WTC11 (cell line): ENCODE data around the gene WDSUB1. TPM values are rescaled to one million over a fixed set of nuclear protein-coding genes. Genes with fewer than 3 reads are reported as not detected.

Source experiments
- ATAC-seq: fragments of 200-7000 bp; cut with Tn5 transposase; 2 replicates; pipeline ENCODE4 v1.10.0; 2021; ENCODE audit warnings: mild to moderate bottlenecking, moderate library complexity
- Bru-seq: library from RNA; stranded (reverse); fragments of 400-500 nt; gene quantifications from one replicate; lab custom pipeline; 2021; lab: Mats Ljungman, UMichigan
- CTCF ChIA-PET: fragments of 300-600 bp; sonication (Branson Sonifier 250); formaldehyde crosslinking; loops from one replicate; lab custom pipeline; 2021; ENCODE audit warnings: antibody characterized with exemption; lab: Charles Lee
- POLR2A ChIA-PET: fragments of 350-600 bp; sonication (Branson Sonifier 250); formaldehyde crosslinking; loops from one replicate; lab custom pipeline; 2021; ENCODE audit warnings: antibody characterized with exemption; lab: Charles Lee
- DNase-seq: peaks from one replicate; pipeline ENCODE4 v3.0.0; 2021; ENCODE audit warnings: low spot score
- H3K27ac Mint-ChIP-seq: 2 replicates; pipeline ENCODE4 v1.8.0; 2021; ENCODE audit warnings: mixed read lengths
- H3K27me3 Mint-ChIP-seq: 2 replicates; pipeline ENCODE4 v1.8.0; 2021; ENCODE audit warnings: low read depth, mild to moderate bottlenecking, moderate library complexity, mixed read lengths
- H3K36me3 Mint-ChIP-seq: 2 replicates; pipeline ENCODE4 v1.8.0; 2021; ENCODE audit warnings: mixed read lengths
- H3K4me1 Mint-ChIP-seq: 2 replicates; pipeline ENCODE4 v1.8.0; 2022; ENCODE audit warnings: mixed read lengths
- H3K4me3 Mint-ChIP-seq: 2 replicates; pipeline ENCODE4 v1.8.0; 2021; ENCODE audit warnings: mild to moderate bottlenecking, moderate library complexity, mixed read lengths
- H3K9me3 Mint-ChIP-seq: 2 replicates; pipeline ENCODE4 v1.8.0; 2021; ENCODE audit warnings: mixed read lengths
- ATF1 ChIP-seq: sonication (generic); formaldehyde crosslinking; IDR thresholded peaks from 2 replicates; pipeline ENCODE4 v1.8.1; 2023; ENCODE audit warnings: mild to moderate bottlenecking, moderate library complexity, missing genetic modification reagents
- CREB1 ChIP-seq: sonication (generic); formaldehyde crosslinking; IDR thresholded peaks from 2 replicates; pipeline ENCODE4 v1.8.0; 2023; ENCODE audit warnings: mild to moderate bottlenecking, missing genetic modification reagents
- CREM ChIP-seq: sonication (generic); formaldehyde crosslinking; IDR thresholded peaks from 2 replicates; pipeline ENCODE4 v1.8.1; 2022; ENCODE audit warnings: mild to moderate bottlenecking, missing genetic modification reagents, moderate library complexity
- ELF4 ChIP-seq: sonication (generic); formaldehyde crosslinking; IDR thresholded peaks from 2 replicates; pipeline ENCODE4 v1.8.1; 2022; ENCODE audit warnings: low read depth, mild to moderate bottlenecking, moderate library complexity, missing genetic modification reagents
- ESRRA ChIP-seq: sonication (generic); formaldehyde crosslinking; IDR thresholded peaks from 2 replicates; pipeline ENCODE4 v1.8.1; 2022; ENCODE audit warnings: mild to moderate bottlenecking, missing genetic modification reagents, borderline replicate concordance
- ETV6 ChIP-seq: sonication (generic); formaldehyde crosslinking; IDR thresholded peaks from 2 replicates; pipeline ENCODE4 v1.8.1; 2022; ENCODE audit warnings: mild to moderate bottlenecking, missing genetic modification reagents
- FOXJ3 ChIP-seq: sonication (generic); formaldehyde crosslinking; IDR thresholded peaks from 2 replicates; pipeline ENCODE4 v1.9.0; 2021; ENCODE audit warnings: missing genetic modification reagents, mild to moderate bottlenecking, borderline replicate concordance
- FOXK1 ChIP-seq: sonication (generic); formaldehyde crosslinking; IDR thresholded peaks from 2 replicates; pipeline ENCODE4 v1.8.0; 2022; ENCODE audit warnings: mild to moderate bottlenecking, moderate library complexity, missing genetic modification reagents
- HMGXB4 ChIP-seq: sonication (generic); formaldehyde crosslinking; IDR thresholded peaks from 2 replicates; pipeline ENCODE4 v1.8.1; 2023; ENCODE audit warnings: mild to moderate bottlenecking, moderate library complexity, missing genetic modification reagents
- IRF1 ChIP-seq: sonication (generic); formaldehyde crosslinking; IDR thresholded peaks from 2 replicates; pipeline ENCODE4 v1.8.0; 2023; ENCODE audit warnings: missing genetic modification reagents
- IRF2 ChIP-seq: sonication (generic); formaldehyde crosslinking; IDR thresholded peaks from 2 replicates; pipeline ENCODE4 v1.8.0; 2022; ENCODE audit warnings: low read depth, missing genetic modification reagents, borderline replicate concordance
- JUN ChIP-seq: sonication (generic); formaldehyde crosslinking; IDR thresholded peaks from 2 replicates; pipeline ENCODE4 v1.8.0; 2023; ENCODE audit warnings: mild to moderate bottlenecking, missing genetic modification reagents
- MLX ChIP-seq: sonication (generic); formaldehyde crosslinking; IDR thresholded peaks from 2 replicates; pipeline ENCODE4 v1.8.1; 2023; ENCODE audit warnings: mild to moderate bottlenecking, missing genetic modification reagents, moderate library complexity
- PREB ChIP-seq: sonication (generic); formaldehyde crosslinking; IDR thresholded peaks from 2 replicates; pipeline ENCODE4 v1.8.1; 2022; ENCODE audit warnings: mild to moderate bottlenecking, missing genetic modification reagents, moderate library complexity, borderline replicate concordance
- SMAD3 ChIP-seq: sonication (generic); formaldehyde crosslinking; IDR thresholded peaks from 2 replicates; pipeline ENCODE4 v1.8.0; 2022; ENCODE audit warnings: missing genetic modification reagents, mild to moderate bottlenecking, borderline replicate concordance
- STAT6 ChIP-seq: sonication (generic); formaldehyde crosslinking; conservative IDR thresholded peaks from 2 replicates; pipeline ENCODE4 v1.8.1; 2023; ENCODE audit warnings: mild to moderate bottlenecking, low read depth, missing genetic modification reagents, moderate library complexity
- TEAD1 ChIP-seq: sonication (generic); formaldehyde crosslinking; IDR thresholded peaks from 2 replicates; pipeline ENCODE4 v1.8.0; 2022; ENCODE audit warnings: mild to moderate bottlenecking, missing genetic modification reagents
- USF1 ChIP-seq: sonication (generic); formaldehyde crosslinking; IDR thresholded peaks from 2 replicates; pipeline ENCODE4 v1.8.0; 2022; ENCODE audit warnings: mild to moderate bottlenecking, missing genetic modification reagents
- ZMAT4 ChIP-seq: fragments of 250-450 bp; sonication (Bioruptor Pico); IDR thresholded peaks from 2 replicates; pipeline ENCODE4 v1.9.0; 2021; ENCODE audit warnings: mild to moderate bottlenecking
- ZNF138 ChIP-seq: sonication (generic); formaldehyde crosslinking; conservative IDR thresholded peaks from 2 replicates; pipeline ENCODE4 v1.8.1; 2022; ENCODE audit warnings: mild to moderate bottlenecking, moderate library complexity, missing genetic modification reagents
- ZNF263 ChIP-seq: sonication (generic); formaldehyde crosslinking; IDR thresholded peaks from 2 replicates; pipeline ENCODE4 v1.8.1; 2022; ENCODE audit warnings: low read depth, mild to moderate bottlenecking, moderate library complexity, missing genetic modification reagents
- ZNF317 ChIP-seq: sonication (generic); formaldehyde crosslinking; IDR thresholded peaks from 2 replicates; pipeline ENCODE4 v1.8.1; 2023; ENCODE audit warnings: low read depth, mild to moderate bottlenecking, moderate library complexity, missing genetic modification reagents, borderline replicate concordance
- ZNF416 ChIP-seq: fragments of 250-450 bp; sonication (Bioruptor Pico); IDR thresholded peaks from 2 replicates; pipeline ENCODE4 v1.9.0; 2021; ENCODE audit warnings: mild to moderate bottlenecking, inconsistent platforms
- ZNF512 ChIP-seq: sonication (generic); formaldehyde crosslinking; IDR thresholded peaks from 2 replicates; pipeline ENCODE4 v1.8.1; 2022; ENCODE audit warnings: missing genetic modification reagents, borderline replicate concordance
- long read RNA-seq, 3 experiments: library from RNA in 1 of 3; library from capped mRNA in 1 of 3; library from polyadenylated mRNA in 1 of 3; unstranded in 2 of 3; stranded (forward) in 1 of 3; transcript quantifications; one replicate each; pipeline ENCODE4 v2.0.0, GENCODE V29; 2021
- total RNA-seq: library from RNA; stranded (reverse); gene quantifications from 3 replicates; pipeline ENCODE4 v1.2.3, GENCODE V29; 2021

The WDSUB1 gene
- total RNA-seq = 5.8 to 11.2 TPM (median 8.5 TPM) in 3 replicates
- Bru-seq, nascent RNA = percentile 68 among the genes with signal in this experiment
- long read RNA-seq, experiment 1, transcript WDSUB1-202 (11 exons, 1,912 nt) = major isoform, 14 of 37 reads
- long read RNA-seq, experiment 1, partial matches to known transcripts = 4 of 37 reads
- long read RNA-seq, experiment 1, other reads (novel, unspliced or antisense) = 18 of 37 reads
- long read RNA-seq, experiment 2, partial matches to known transcripts = 2 of 15 reads
- long read RNA-seq, experiment 2, other reads (novel, unspliced or antisense) = 12 of 15 reads
- long read RNA-seq, experiment 3, transcript WDSUB1-202 (11 exons, 1,912 nt) = major isoform, 7 of 19 reads
- long read RNA-seq, experiment 3, partial matches to known transcripts = 1 of 19 reads
- long read RNA-seq, experiment 3, other reads (novel, unspliced or antisense) = 10 of 19 reads

- POLR2A ChIA-PET = interaction anchor here (0.7 kb wide), 2 partner anchors 22 to 326 kb away, joined by 3 read pairs; no protein-coding TSS in a partner anchor
- Mint-ChIP-seq H3K4me1 (peaks cover 20% of the 10 kb centered on the region), H3K36me3 (peaks cover 6% of the 10 kb centered on the region; the same call in 1 of the 2 replicates), H3K4me3 (peak within 1 kb of the TSS; percentile 82), H3K9me3 (no peaks in the 10 kb centered on the region), H3K27me3 (peaks cover 3% of the 10 kb centered on the region; the same call in 1 of the 2 replicates), H3K27ac (peak within 1 kb of the TSS; percentile 98)
- ATAC-seq (peak; percentile 29), DNase-seq (peak; percentile 65)
- CTCF ChIA-PET = interaction anchor here (0.6 to 1.7 kb wide), 4 partner anchors 11 to 636 kb away, joined by 3 to 4 read pairs (median 3); no protein-coding TSS in a partner anchor
- peak; percentile 91; the same call in 1 of the 2 replicates for TF ChIP-seq HMGXB4 (CRISPR knock-in tag)
- TF ChIP-seq ZNF512 (CRISPR knock-in tag) = 0 out of 2 replicates have a peak, but pooled peaks have one; percentile 32
- TF ChIP-seq FOXJ3 (CRISPR knock-in tag) = no peak
- TF ChIP-seq ZNF263 (CRISPR knock-in tag) = 0 out of 2 replicates have a peak, but pooled peaks have one; percentile 53
- no peak for TF ChIP-seq ZNF416 (CRISPR knock-in tag)
- peak; percentile 35; the same call in 1 of the 2 replicates for TF ChIP-seq ZNF317
- peak; percentile 44 for TF ChIP-seq FOXK1 (CRISPR knock-in tag)
- TF ChIP-seq PREB (CRISPR knock-in tag) = 0 out of 2 replicates have a peak, but pooled peaks have one; percentile 38
- no peak for TF ChIP-seq ZMAT4
- peak; percentile 90 for TF ChIP-seq ATF1 (CRISPR knock-in tag)
- TF ChIP-seq IRF1 (CRISPR knock-in tag) = no peak
- TF ChIP-seq STAT6 (CRISPR knock-in tag) = no peak
- peak; percentile 93 for TF ChIP-seq ESRRA (CRISPR knock-in tag)
- peak; percentile 92 for TF ChIP-seq USF1
- peak; percentile 94; the same call in 1 of the 2 replicates for TF ChIP-seq ELF4 (CRISPR knock-in tag)
- TF ChIP-seq TEAD1 (CRISPR knock-in tag) = peak; percentile 90
- TF ChIP-seq CREB1 (CRISPR knock-in tag) = 0 out of 2 replicates have a peak, but pooled peaks have one; percentile 39
- peak; percentile 41; the same call in 1 of the 2 replicates for TF ChIP-seq MLX (CRISPR knock-in tag)
- peak; percentile 41; the same call in 1 of the 2 replicates for TF ChIP-seq SMAD3 (CRISPR knock-in tag)
- TF ChIP-seq ETV6 (CRISPR knock-in tag) = peak; percentile 93
- TF ChIP-seq ZNF138 (CRISPR knock-in tag) = 0 out of 2 replicates have a peak, but pooled peaks have one; percentile 57
- 0 out of 2 replicates have a peak, but pooled peaks have one; percentile 33 for TF ChIP-seq IRF2 (CRISPR knock-in tag)
- peak; percentile 76 for TF ChIP-seq CREM (CRISPR knock-in tag)
- TF ChIP-seq JUN = peak; percentile 48
Measured at GRCh38 chr2:159285929-159286708, at the start of gene WDSUB1. WDSUB1 (minus strand) TSS chr2:159286703; CDS start chr2:159283069, 3,634 bp downstream.
